ENCODE data around the gene ISL2.
A peak's percentile ranks its signal among the peaks of the same experiment; 100 is the strongest.
"Not testable (repeated sequence)": the region's sequence is repeated elsewhere in the genome, so short reads cannot be mapped to it uniquely, and the experiment has no call there.

The ISL2 gene

DNA sequence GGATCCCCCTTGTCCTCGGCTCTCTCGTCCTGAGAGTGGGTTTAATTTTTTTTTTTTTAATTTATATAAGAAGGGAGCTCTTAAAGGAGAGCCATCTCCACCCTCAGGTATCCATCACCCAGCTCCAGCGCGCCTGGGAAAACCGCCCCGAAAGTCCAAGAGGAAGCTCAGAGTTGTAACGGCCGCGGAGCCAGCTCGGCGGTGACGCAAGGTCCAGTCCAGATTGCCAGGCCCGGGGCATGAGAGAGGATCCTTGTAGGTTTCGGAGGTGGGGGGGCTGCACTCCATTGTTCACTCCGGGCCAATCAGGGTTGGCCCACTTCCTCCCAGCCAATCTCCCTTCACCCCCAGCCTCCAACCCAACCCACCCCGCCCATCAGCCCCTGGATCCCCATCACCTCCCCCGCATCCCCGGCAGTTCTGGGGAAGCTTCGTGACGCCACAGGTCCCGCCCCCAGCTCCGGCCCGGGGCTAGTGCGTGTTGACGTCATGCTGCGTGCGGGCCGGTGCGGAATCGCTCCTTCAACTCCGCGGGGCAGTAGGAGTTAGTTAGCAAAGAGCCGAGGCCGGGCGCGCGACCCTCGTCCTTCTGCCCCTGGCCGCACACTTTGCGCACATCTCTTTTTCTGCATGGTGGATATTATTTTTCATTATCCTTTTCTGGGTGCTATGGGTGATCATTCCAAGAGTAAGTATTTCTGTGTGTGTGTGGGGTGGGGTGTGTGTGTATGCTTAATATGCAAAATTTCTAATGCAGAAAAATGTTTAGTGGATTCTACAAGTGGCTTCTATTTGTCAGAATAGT lies at the start of gene ISL2:
TSS of gene ISL2 (plus strand) at position 520 of the 805 bp plus-strand sequence. CDS start at position 631, 111 bp downstream.
- DNase-seq (ENCODE audit: low read depth in 2 of 2) = peak; percentile 33 to 73

DNA sequence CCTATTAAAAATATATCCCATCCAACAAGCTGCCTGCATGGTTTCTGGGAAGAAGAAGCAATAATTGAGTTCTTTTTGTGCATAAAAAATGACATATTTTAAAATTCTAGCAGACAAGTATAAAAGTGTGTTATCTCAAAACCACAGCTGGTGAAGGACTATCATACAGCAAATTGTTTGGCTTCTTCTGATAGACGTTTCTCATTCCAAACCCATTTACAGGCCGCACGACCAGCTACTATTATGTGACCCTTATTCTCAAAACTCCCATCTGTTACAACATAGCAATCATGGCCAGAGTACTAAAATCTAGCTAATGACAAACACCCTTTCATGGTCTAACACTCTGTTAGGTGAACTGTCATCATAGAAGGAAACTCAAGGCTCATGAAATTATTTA lies 47.0 kb upstream of the ISL2 start:
- DNase-seq (ENCODE audit: low read depth in 2 of 2) = no peak

DNA sequence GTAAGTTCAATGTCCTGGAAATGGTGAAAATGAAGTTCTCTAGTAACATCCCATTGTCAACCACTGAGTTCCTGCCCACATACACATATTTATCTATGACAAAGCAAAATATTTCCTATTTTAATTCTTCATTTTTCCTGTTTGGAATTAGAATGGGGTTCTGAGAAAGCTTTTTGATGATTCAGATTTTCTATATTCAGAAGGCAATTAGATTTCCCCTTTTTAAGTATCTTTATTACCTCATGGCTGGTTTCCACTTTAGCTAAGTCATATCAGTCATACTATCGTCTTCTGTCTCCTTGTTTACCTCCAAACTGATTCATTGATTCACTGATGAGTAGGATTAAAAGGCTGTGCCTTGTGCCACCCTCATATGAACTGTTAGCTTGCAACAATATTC lies 43.2 kb upstream of the ISL2 start:
- DNase-seq (ENCODE audit: low read depth in 2 of 2) = no peak

DNA sequence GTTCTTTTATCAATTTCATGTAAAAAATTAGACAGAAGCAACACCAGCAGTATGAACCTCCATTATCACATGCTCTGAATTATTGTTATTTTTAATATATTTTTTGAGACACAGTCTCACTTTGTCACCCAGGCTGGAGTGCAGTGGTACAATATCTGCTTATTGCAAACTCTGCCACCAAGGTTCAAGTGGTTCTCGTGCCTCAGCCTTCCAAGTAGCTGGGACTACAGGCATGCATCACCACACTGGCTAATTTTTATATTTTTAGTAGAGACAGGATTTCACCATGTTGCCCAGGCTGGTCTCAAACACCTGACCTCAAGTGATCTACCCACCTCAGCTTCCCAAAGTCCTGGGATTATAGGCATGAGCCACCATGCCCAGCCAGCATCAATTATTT lies 42.1 kb upstream of the ISL2 start:
- DNase-seq (ENCODE audit: low read depth in 2 of 2) = not testable (repeated sequence)

DNA sequence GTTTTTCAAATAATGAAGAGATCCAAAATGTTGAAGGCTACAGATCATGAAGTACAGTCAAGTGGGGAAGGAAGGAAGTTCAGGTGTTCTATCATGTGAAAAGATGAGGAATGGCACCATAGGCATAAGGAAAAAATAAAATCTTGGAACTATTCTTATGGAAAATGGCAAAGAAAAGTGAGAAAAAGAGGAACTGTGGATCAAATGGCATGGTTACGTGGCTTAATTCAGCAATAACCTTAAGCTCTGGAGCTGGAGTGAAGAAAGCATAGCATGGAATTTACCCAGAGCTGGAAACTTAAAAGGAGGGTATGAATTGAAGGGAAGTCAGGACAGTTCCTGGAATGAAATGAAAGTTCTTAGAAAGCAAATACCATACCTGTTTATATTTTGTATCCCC lies 39.7 kb upstream of the ISL2 start:
- DNase-seq (ENCODE audit: low read depth in 2 of 2) = no peak

DNA sequence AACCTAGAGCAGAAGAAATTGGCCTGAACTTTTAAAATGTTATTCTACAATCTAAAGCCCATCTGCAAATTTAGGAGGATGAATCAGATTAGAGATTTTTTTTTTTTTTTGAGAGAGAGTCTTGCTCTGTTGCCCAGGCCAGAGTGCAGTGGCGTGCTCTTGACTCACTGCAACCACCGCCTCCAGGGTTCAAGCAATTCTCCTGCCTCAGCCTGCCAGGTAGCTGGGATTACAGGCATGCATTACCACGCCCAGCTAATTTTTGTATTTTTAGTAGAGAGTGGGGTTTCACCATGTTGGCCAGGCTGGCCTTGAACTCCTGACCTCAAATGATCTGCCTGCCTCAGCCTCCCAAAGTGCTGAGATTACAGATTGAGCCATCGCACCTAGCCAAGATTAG lies 38.6 kb upstream of the ISL2 start:
- not testable (repeated sequence) for DNase-seq (ENCODE audit: low read depth in 2 of 2)

DNA sequence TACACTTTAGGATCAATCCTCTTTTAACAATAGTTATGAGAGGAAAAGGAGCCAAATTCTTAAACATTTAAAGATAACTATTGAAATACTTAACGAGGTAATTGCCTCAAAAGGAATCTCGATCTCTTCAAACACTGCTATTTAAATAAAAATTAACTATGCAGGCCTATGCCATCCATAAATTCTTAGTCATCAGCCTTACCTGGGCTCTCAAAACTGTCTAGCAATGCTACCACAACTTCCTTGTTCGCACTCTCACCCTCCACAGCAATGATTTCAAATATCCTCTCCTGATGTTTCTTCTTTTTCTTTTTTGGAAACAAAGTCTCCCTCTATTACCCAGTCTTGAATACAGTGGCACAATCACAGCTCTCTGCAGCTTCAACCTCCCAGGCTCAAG lies 37.6 kb upstream of the ISL2 start:
- DNase-seq (ENCODE audit: low read depth in 2 of 2) = no peak

DNA sequence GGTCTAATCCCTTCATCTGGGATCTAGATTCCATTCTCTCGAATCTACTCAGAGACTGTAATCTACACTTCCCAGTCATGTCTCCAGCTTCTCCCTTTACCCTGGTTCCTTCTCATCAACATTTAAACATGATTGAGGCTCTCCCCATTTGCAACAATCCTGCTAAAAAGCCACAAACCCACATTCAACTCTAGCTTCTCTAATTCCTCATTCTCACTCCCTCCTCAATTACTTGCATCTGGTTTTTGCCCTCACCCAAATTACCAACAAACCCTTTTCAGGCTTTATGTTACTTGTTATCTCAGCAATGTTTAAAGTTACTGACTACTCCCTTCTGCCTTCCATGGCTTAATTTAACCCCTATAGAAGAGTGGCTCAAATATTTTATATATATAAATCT lies 36.8 kb upstream of the ISL2 start:
- no peak for DNase-seq (ENCODE audit: low read depth in 2 of 2)

DNA sequence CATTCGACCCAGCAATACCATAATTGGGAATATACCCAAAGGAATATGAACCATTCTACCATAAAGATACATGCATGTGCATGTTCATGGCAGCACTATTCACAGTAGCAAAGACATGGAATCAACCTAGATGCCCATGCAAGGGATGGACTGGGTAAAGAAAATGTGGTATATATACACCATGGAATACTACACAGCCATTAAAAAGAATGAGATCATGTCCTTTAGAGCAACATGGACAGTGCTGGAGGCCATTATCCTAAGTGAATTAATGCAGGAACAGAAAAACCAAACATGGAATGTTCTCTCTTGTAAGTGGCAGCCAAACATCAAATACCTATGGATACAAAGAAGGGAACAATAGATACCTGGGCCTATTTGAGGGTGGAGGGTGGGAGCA lies 32.7 kb upstream of the ISL2 start:
- DNase-seq (ENCODE audit: low read depth in 2 of 2) = no peak

DNA sequence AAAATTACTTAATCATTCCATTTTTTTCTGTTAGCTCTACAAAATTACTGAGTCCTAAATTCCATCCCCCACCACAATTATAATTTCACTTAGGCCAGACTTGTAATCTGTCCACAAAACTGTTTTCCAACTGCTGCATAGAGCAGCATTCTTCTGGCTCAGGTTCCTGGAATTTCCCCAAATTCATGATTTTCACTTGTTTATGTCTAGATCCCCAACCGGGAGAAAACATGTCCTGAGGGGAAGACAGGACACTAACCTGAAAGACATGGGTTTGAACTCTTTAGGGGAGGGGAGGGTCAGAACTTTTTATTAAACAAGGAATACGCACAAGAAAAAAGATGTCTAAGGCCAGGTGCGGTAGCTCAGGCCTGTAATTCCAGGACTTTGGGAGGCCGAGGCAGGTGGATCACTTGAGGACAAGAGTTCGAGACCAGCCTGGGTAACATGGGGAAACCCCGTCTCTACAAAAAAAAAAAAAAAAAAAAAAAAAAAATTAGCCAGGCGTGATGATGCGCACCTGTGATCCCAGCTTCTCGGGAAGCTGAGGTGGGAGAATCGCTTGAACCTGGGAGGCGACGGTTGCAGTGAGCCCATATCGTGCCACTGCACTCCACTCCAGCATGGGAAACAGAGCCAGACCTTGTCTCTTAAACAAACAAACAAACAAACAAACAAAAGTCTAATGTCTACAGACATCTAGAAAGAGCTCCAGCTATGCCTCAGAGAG lies 26.8 kb upstream of the ISL2 start:
- DNase-seq (ENCODE audit: low read depth in 2 of 2) = no peak

DNA sequence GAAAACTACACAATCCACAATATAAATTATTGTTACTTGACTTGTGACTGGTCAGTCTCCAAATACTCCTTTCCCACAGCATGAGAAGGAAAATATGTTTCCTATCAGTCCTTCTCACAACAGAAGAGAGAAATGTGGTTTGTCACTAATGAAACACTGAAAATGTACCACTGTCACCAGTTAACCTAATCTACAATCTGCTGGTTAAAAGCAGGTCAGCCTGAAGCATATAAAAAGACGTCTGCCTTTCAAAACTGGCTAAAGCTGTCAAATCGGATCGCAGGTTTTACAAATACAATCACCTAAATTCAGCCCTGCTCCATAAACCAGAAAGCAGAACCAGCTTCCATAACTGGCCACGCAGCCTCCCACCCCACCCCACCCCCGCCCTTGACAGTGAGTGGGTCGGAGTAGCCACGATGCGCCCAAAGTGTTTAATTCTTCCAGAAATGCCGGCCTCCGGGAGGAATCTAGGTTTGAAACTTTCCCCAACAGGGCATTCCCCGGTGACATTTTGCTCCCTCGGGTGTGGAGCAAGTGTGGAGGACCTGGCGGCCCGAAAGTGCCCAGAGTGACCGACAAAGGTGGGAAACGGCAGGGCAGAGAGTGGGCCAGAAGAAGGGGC lies 26.0 kb upstream of the ISL2 start:
- DNase-seq (ENCODE audit: low read depth in 2 of 2) = no peak

DNA sequence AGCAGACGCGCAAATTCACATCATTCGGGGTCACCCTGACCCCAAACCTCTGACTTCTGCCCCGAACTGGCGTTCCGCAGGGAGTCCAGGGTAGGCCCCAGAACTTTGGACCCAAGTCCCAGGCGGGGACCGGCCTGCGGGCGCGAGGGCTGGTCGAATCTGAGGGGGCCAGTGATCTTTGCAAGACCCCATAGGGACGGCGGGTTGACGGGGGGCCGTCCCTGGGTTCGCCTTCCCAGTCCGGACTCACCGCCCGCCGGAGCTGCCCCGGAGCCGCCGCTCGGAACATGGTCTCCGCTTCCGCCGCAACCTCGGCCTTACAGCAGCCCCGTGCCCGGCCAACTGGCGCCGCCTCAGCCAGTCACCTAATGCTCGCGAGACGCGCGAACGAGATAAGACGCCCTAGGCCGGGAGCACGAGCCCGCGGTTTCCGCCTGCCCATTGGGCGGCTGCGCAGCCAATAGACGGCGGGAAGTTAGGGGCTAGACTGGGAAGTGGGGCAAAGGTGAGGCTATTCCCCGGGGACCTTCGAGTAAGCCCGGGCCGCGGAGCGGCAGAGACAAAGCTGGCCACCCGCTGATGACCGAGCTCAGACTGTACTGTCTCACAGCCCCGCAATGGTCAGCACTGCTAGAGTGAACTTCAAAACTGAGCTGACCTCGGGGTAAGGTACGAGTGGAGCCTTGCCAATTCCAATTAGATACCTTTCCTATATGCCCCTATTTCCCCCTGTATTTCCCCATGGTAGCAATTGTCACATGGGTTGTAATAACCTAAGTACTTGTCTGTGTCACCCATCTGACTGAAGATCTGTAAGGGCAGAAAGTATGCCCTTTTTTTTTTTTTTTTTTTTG lies 25.2 kb upstream of the ISL2 start, which contains the start of gene ETFA:
TSS of gene ETFA (minus strand) at position 370 of the 854 bp plus-strand sequence. CDS start at position 289, 81 bp downstream.
- peak; percentile 84 to 95 for DNase-seq (ENCODE audit: low read depth in 2 of 2)

DNA sequence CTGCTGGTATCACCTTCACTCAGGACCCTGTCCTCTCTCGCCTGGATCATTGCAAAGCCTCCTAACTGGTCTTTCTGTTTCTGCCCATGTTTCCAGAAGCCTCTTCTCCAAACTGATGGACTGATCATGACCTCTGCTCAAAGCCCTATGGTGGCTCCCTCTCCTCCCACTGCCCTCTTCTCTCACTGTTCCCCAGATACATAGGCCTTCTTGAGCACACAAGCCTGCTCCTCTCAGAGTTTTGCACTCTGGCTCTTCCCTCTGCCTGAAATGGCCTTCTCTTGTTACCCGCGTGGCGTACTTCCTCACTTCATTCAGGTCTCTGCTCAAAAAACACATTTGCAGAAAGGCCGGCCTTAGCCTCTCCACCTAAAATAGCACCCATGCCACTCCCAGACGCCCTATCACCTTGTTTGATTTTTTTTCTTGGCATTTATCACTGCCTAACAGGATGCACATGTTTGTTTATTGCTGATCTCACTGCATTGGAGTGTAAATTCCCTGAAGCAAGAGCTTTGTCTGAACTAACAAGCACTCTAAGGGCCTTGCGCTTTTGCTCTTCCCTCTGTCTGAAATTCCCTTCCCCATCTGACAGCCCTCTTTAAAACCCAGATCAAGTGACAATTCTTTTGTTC lies 23.9 kb upstream of the ISL2 start:
- DNase-seq (ENCODE audit: low read depth in 2 of 2) = no peak

DNA sequence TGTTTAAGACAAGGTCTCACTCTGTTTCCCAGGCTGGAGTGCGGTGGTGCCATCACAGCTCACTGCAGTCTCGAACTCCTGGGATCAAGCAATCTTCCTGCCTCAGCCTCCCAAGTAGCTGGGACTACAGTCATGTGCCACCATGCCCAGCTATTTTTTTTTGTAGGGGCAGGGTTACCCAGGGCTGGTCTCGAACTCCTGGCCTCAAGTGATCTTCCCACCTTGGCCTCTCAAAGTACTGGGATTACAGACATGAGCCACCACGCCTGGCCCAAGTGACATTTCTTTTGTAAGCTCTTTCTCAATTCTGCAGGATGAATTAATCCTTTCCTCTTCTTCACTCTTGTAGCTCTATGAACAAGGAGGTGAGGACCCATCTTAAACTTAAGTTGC lies 23.4 kb upstream of the ISL2 start:
- DNase-seq (ENCODE audit: low read depth in 2 of 2) = not testable (repeated sequence)

DNA sequence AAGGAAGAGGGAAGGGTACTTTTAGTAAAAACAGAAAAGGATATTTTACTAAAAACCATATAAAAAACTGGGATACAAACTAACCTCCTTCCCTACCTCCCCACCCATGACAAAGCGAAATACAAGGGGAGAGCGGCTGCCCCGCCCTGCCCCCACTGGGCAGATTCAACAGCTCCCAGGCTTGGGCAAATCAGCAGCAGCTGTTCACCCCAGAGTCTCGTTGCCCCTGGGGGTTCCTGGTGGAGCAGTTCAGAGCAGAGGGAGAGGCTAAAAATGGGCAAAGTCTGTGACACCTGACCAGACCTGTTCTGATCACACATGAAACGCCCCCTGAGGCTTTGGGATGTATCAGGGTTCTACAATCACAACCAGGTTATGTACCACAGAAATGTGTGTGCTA lies 22.8 kb upstream of the ISL2 start:
- DNase-seq (ENCODE audit: low read depth in 2 of 2) = no peak

DNA sequence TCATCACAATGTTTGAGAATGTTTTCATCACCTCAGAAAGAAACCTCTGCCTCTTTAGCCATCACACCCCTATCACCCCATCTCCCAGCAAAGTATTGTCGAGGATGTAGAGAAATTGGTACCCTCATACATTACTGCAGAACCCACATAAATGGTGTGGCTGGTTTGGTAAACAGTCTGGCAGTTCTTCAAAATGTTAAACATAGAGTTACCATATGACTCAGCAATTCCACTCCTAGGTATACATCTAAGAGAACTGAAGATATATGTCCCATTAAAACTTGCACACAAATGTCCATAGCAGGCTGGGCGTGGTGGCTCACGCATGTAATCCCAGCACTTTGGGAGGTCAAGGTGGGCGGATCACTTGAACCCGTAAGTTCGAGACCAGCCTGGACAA lies 16.6 kb upstream of the ISL2 start:
- DNase-seq (ENCODE audit: low read depth in 2 of 2) = no peak

DNA sequence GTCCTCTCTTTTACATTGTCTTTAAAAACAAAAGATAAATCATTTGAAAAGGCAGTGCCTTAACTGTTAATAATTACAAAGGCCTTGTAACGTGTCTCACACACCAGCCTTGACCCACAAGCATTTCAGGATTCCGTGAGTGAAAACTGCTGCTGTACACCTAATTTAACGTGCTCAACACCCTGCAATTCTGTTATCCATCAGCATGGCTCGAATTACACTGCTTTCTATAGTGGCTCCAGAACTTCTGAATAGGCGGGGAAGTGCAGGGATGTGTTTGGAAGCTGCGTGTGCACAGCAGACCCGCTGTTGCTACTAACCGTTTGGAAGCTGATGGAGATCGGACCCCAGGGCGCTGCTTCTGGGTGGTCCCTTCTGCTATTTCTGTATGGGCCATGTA lies 15.4 kb upstream of the ISL2 start:
- no peak for DNase-seq (ENCODE audit: low read depth in 2 of 2)

DNA sequence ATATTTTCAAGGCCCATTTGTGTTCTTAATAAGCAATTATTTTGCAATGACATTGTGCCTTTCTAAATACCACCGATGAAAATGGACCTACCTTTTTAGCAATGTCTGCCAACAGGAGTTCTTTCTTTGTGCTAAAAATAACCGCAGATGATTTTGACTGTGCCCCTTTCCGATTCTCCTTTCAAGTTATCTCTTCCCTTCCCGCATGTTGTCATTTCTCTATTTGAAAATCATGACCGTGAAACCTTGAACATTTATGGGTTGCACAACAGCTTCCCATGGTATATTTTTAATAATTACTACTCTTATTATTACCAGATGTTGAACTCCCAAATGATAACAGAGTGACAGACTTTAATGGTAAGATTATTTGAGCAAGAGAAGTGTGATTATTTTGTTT lies 15.0 kb upstream of the ISL2 start:
- DNase-seq (ENCODE audit: low read depth in 2 of 2) = no peak

DNA sequence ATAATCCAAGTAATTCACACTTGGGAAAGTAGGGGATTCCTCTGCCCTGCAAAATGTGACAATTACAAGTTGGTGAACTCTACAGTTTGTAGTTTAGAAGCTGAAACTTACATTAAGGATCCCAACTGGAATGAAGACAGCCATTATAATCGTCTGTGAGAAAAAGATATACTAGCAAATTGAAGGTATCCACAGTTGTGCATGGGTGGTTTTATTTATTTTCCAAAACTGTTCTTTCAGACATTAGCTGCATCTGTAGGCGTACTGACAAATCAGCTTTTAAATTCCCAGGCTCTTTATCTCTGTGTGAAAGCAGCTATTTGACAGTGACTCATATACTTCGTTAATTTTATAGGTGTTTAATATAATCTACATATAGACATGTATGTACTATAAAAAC lies 12.5 kb upstream of the ISL2 start:
- no peak for DNase-seq (ENCODE audit: low read depth in 2 of 2)

DNA sequence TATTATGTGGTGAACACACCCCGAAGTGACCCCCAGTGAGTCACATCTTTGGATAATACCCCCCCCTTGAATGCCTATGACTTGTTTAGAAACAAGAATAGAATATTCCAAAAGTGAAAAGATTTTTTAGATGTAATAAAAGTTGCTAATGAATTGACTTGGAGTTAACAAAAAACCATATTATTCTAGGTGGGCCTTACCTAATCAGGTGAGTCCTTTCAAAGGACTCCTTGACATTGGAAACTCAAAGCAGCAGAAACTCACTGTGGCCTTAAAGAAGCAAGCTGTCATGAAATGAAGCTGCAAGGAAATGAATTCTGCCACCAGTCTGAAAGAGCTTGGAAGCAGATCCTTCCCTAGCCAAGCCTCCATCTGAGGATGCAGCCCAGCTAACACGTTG lies 10.9 kb upstream of the ISL2 start:
- DNase-seq (ENCODE audit: low read depth in 2 of 2) = no peak

All from stimulated activated CD4-positive, alpha-beta T cell treated with anti-CD3 and anti-CD28 coated beads, Interleukin-12 subunit alpha, Interleukin-12 subunit beta, amount 100 ng/mL, for 24 hours (primary cell).